ENCODE results near the gene CYP2W1. TPM values are rescaled to one million over a fixed set of nuclear protein-coding genes. Genes with fewer than 3 reads are reported as not detected.

The CYP2W1 gene, protein sequence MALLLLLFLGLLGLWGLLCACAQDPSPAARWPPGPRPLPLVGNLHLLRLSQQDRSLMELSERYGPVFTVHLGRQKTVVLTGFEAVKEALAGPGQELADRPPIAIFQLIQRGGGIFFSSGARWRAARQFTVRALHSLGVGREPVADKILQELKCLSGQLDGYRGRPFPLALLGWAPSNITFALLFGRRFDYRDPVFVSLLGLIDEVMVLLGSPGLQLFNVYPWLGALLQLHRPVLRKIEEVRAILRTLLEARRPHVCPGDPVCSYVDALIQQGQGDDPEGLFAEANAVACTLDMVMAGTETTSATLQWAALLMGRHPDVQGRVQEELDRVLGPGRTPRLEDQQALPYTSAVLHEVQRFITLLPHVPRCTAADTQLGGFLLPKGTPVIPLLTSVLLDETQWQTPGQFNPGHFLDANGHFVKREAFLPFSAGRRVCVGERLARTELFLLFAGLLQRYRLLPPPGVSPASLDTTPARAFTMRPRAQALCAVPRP
- total RNA-seq (2014; rRNA removed; shearing (Covaris generic)) (not detected in 2 replicates), polyA plus RNA-seq (2016; fragmentation: Nextera tagmentation; extraction: Ambion mirVana) (not detected in 2 replicates)

DNA sequence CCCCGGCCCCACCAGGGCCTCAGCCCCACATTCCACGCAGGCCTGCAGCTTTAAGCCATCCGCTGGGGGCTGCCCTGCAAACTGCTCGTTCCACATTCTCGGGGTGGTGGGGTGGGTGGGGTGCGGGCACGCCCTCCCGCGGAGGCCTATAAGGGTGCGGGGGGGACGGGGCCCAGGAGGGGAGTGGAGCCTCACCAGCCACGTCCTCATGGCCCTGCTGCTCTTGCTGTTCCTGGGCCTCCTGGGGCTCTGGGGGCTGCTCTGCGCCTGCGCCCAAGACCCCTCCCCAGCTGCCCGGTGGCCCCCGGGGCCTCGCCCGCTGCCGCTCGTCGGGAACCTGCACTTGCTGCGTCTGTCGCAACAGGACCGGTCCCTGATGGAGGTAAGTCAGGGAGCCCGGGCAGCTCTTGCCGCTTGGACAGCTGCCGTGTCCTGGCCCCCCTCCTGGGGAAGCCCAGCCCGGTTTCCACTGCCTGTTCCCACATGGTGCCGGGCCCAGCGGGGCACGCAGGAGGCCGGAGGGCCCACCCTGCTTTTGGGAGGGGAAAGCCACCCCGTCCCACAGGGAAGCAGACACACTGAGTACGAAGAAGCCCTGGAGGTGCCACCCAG is at the start of gene CYP2W1:
Gene CYP2W1 (plus strand): TSS at position 178 of the 612 bp plus-strand sequence. CDS start 31 bp downstream, at position 209.
- DNase-seq = no peak
- H3K4me2 ChIP-seq (ENCODE audit: unreplicated experiment) = no peak within 1 kb of the TSS
- in situ Hi-C loops (cut with MboI) = no loop called here
- H4K20me1 ChIP-seq (ENCODE audit: insufficient read depth) = no peaks in the 10 kb centered on the region
- no peaks in the 10 kb centered on the region for H3K36me3 ChIP-seq (ENCODE audit: low read depth)
- WGBS, 2 experiments (ENCODE audit: low coverage in 1 of 2, low lambda C conversion rate in 2 of 2, missing lambda C conversion rate in 2 of 2) = 13% methylated on average over 21 to 30 of the region's 34 CpGs
- no peak within 1 kb of the TSS for H2AFZ ChIP-seq
- no peak within 1 kb of the TSS for H3K4me3 ChIP-seq
- no peaks in the 10 kb centered on the region for H3K4me1 ChIP-seq (ENCODE audit: insufficient read depth)
- no peak within 1 kb of the TSS for H3K27ac ChIP-seq
- H3K9me3 ChIP-seq (ENCODE audit: low read depth) = no peaks in the 10 kb centered on the region
- TF ChIP-seq EZH2phosphoT487 (IDR thresholded peaks at IDR 0.05; ENCODE audit: insufficient read depth, low read depth) (no peak), EZH2 (IDR thresholded peaks at IDR 0.05; ENCODE audit: insufficient read depth, poor library complexity, severe bottlenecking) (no peak)
- H3K9ac ChIP-seq = no peak within 1 kb of the TSS
- H3F3A ChIP-seq (ENCODE audit: insufficient read depth) = no peaks in the 10 kb centered on the region
- H3K27me3 ChIP-seq (replicated peaks; ENCODE audit: insufficient read depth) = 0 out of 2 replicates have a peak, but pooled peaks cover 8% of the 10 kb centered on the region
- no peaks in the 10 kb centered on the region for H3K79me2 ChIP-seq (ENCODE audit: insufficient read depth)
- no peaks in the 10 kb centered on the region for H3K9me2 ChIP-seq (ENCODE audit: insufficient read depth)

DNA sequence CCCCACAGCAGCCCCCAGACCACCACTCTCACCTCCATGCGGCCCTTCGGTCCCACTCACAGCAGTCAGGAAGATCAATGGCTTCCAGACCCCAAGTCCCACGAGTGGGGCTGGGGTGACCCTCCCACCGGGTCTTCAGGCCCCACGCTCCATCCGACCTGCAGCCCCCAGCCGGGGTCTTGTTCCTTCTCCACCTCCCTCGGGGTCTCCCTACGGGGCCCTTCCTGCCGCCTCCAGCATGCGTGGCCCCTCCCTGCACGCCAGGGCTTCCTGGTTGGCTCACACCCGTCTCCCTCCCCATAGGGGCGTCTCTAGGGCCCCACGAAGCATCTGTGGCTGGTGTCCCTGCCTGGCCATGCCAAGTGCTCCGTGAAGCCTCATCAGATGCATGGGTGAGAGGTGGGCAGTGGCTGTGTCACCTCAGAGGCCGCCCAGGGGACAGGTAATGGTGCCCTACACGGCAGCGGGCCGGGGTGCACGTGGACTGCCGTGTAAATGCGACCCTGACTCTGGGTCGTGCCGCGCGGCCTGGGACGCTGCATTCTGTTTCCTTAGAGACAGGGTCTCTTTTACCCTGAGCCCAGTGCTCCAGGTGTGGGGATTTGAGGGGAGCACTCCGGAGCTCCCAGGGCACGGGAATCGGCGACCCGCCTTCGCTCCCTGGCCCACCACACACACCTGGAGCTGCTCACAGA is 48.4 kb upstream of the CYP2W1 start:
- Histone ChIP-seq H4K20me1 (ENCODE audit: insufficient read depth) (no peaks in the 10 kb centered on the region), H3K27ac (no peak overlapping the region), H3K4me1 (ENCODE audit: insufficient read depth) (no peaks in the 10 kb centered on the region), H3K9me3 (ENCODE audit: low read depth) (no peaks in the 10 kb centered on the region), H3K4me2 (ENCODE audit: unreplicated experiment) (no peak overlapping the region), H3F3A (ENCODE audit: insufficient read depth) (no peaks in the 10 kb centered on the region), H3K9ac (no peak overlapping the region), H3K79me2 (ENCODE audit: insufficient read depth) (no peaks in the 10 kb centered on the region), H3K9me2 (ENCODE audit: insufficient read depth) (no peaks in the 10 kb centered on the region), H3K27me3 (replicated peaks; ENCODE audit: insufficient read depth) (0 out of 2 replicates have a peak, but pooled peaks cover 4% of the 10 kb centered on the region), H3K36me3 (ENCODE audit: low read depth) (no peaks in the 10 kb centered on the region), H2AFZ (no peak overlapping the region), H3K4me3 (no peak overlapping the region)
- no peak for TF ChIP-seq EZH2 (IDR thresholded peaks at IDR 0.05; ENCODE audit: insufficient read depth, poor library complexity, severe bottlenecking)
- no peak for TF ChIP-seq EZH2phosphoT487 (IDR thresholded peaks at IDR 0.05; ENCODE audit: insufficient read depth, low read depth)
- DNase-seq = no peak
- in situ Hi-C loops (cut with MboI) = no loop called here
- WGBS, 2 experiments (ENCODE audit: low coverage in 1 of 2, low lambda C conversion rate in 2 of 2, missing lambda C conversion rate in 2 of 2) = 46 to 53% methylated on average over 31 to 34 of the region's 34 CpGs

DNA sequence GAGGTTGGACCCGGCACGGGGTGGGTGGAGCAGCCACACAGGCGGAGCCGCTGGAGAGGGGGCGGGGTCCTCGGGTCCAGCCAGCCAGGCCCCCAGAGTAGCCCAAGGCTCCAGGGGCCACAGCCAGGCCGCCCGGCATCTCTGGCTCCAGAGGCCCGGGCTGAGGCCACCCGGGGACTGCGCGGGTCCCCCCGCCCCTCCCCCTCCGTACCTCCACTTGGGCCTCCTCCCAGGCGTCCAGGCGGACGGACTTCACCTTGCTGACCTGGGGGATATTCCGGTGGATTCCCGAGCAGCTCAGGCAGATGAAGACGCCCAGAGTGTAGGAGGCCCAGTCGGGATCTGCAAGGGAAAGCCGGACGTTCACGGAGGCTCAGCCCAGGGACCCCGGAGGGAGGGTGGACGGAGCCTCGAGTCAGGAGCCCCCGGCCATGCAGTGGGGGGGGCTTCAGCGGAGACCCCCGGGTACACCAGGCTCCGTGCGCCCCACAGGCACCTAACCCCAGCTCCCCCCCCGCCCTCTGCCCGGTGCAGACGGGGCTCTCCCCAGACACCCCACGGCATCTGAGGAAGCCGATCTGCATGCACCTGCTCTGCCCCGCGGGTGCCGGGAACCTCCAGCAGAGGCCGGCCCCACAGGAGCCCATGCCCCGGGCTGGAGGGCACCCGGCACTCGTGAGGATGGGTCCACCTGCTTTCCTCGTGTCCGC is 47.7 kb upstream of the CYP2W1 start:
- H2AFZ ChIP-seq = no peak overlapping the region
- H3K9me2 ChIP-seq (ENCODE audit: insufficient read depth) = no peaks in the 10 kb centered on the region
- H3K9me3 ChIP-seq (ENCODE audit: low read depth) = no peaks in the 10 kb centered on the region
- H3K4me3 ChIP-seq = no peak overlapping the region
- TF ChIP-seq EZH2phosphoT487 (IDR thresholded peaks at IDR 0.05; ENCODE audit: insufficient read depth, low read depth) (no peak), EZH2 (IDR thresholded peaks at IDR 0.05; ENCODE audit: insufficient read depth, poor library complexity, severe bottlenecking) (no peak)
- no peak overlapping the region for H3K4me2 ChIP-seq (ENCODE audit: unreplicated experiment)
- no peaks in the 10 kb centered on the region for H3K4me1 ChIP-seq (ENCODE audit: insufficient read depth)
- in situ Hi-C loops (cut with MboI) = no loop called here
- H3K9ac ChIP-seq = no peak overlapping the region
- no peaks in the 10 kb centered on the region for H3K36me3 ChIP-seq (ENCODE audit: low read depth)
- 0 out of 2 replicates have a peak, but pooled peaks cover 5% of the 10 kb centered on the region for H3K27me3 ChIP-seq (replicated peaks; ENCODE audit: insufficient read depth)
- no peak overlapping the region for H3K27ac ChIP-seq
- no peaks in the 10 kb centered on the region for H4K20me1 ChIP-seq (ENCODE audit: insufficient read depth)
- H3F3A ChIP-seq (ENCODE audit: insufficient read depth) = no peaks in the 10 kb centered on the region
- 55 to 59% methylated on average over 28 to 45 of the region's 46 CpGs for WGBS, 2 experiments (ENCODE audit: low coverage in 1 of 2, low lambda C conversion rate in 2 of 2, missing lambda C conversion rate in 2 of 2)
- no peak for DNase-seq
- H3K79me2 ChIP-seq (ENCODE audit: insufficient read depth) = no peaks in the 10 kb centered on the region

Data from GM23248 (cell line).